Anterior cingulate cortex (tissue), 58 donors: ENCODE results near the gene LLGL2.

Experiments used
- DNase-seq, 58 donors: peaks; one replicate each; lab custom pipeline; 2025; lab: John Stamatoyannopoulos, UW

Gene LLGL2

GRCh38 chr17:75607086-75607485, 81.6 kb downstream of the LLGL2 start:
- DNase-seq = no peak

GRCh38 chr17:75610103-75610984, 84.8 kb downstream of the LLGL2 start:
- DNase-seq = peak in 1 of 58 donors; percentile 20

GRCh38 chr17:75611851-75612429, 86.4 kb downstream of the LLGL2 start:
- no peak for DNase-seq

GRCh38 chr17:75612906-75613626, 87.6 kb downstream of the LLGL2 start:
- DNase-seq = no peak

GRCh38 chr17:75614006-75614405, 88.5 kb downstream of the LLGL2 start:
- DNase-seq = no peak

- no peak for DNase-seq
Measured at GRCh38 chr17:75614556-75615270, 89.2 kb downstream of the LLGL2 start.

- DNase-seq = no peak
Measured at GRCh38 chr17:75615301-75615700, 89.8 kb downstream of the LLGL2 start.

- peak in 2 of 58 donors; percentile 13 to 14 for DNase-seq
Measured at GRCh38 chr17:75616521-75617122, 91.1 kb downstream of the LLGL2 start.

GRCh38 chr17:75617218-75617617, 91.7 kb downstream of the LLGL2 start:
- no peak for DNase-seq

GRCh38 chr17:75617675-75618074, 92.2 kb downstream of the LLGL2 start:
- no peak for DNase-seq

GRCh38 chr17:75619506-75620431, 94.3 kb downstream of the LLGL2 start:
- no peak for DNase-seq

- no peak for DNase-seq
Measured at GRCh38 chr17:75621489-75621888, 96.0 kb downstream of the LLGL2 start.

- DNase-seq = no peak
Measured at GRCh38 chr17:75622076-75622475, 96.6 kb downstream of the LLGL2 start.

GRCh38 chr17:75622771-75623273, 97.3 kb downstream of the LLGL2 start:
- DNase-seq = no peak

GRCh38 chr17:75623386-75623785, 97.9 kb downstream of the LLGL2 start:
- no peak for DNase-seq

- no peak for DNase-seq
Measured at GRCh38 chr17:75624021-75624420, 98.5 kb downstream of the LLGL2 start.
